Measurements from ENCODE around the gene CBLB. TPM values are rescaled to one million over a fixed set of nuclear protein-coding genes. Genes with fewer than 3 reads are reported as not detected.

Gene CBLB
- total RNA-seq, 1 donor from 2014 or later, result 46.7 TPM

- Histone ChIP-seq H3K4me1 (peaks cover 88% of the 10 kb centered on the region), H3K4me3 (peak overlapping the region; percentile 25), H3K27ac (replicated peaks) (peak overlapping the region; percentile 89), H3K27me3 (ENCODE audit: low read depth) (no peaks in the 10 kb centered on the region), H3K9me3 (replicated peaks) (peaks cover 3% of the 10 kb centered on the region), H3K36me3 (no peaks in the 10 kb centered on the region)
- DNase-seq, result no peak
- TF ChIP-seq, protein P1, sequence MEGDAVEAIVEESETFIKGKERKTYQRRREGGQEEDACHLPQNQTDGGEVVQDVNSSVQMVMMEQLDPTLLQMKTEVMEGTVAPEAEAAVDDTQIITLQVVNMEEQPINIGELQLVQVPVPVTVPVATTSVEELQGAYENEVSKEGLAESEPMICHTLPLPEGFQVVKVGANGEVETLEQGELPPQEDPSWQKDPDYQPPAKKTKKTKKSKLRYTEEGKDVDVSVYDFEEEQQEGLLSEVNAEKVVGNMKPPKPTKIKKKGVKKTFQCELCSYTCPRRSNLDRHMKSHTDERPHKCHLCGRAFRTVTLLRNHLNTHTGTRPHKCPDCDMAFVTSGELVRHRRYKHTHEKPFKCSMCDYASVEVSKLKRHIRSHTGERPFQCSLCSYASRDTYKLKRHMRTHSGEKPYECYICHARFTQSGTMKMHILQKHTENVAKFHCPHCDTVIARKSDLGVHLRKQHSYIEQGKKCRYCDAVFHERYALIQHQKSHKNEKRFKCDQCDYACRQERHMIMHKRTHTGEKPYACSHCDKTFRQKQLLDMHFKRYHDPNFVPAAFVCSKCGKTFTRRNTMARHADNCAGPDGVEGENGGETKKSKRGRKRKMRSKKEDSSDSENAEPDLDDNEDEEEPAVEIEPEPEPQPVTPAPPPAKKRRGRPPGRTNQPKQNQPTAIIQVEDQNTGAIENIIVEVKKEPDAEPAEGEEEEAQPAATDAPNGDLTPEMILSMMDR (IDR thresholded peaks at IDR 0.05; ENCODE audit: borderline replicate concordance), result no peak
- intact Hi-C loops (cut with micrococcal nuclease), result no loop called here
These were observed 77.7 kb downstream of the CBLB start for GRCh38 chr3:105791131-105791530.

- no peaks in the 10 kb centered on the region for H3K27me3 ChIP-seq (ENCODE audit: low read depth)
- H3K27ac ChIP-seq (replicated peaks), result peak overlapping the region; percentile 89
- no peak for DNase-seq
- TF ChIP-seq, protein P1 (IDR thresholded peaks at IDR 0.05; ENCODE audit: borderline replicate concordance), result no peak
- intact Hi-C loops (cut with micrococcal nuclease), result no loop called here
- H3K4me3 ChIP-seq, result peak overlapping the region; percentile 25
- H3K9me3 ChIP-seq (replicated peaks), result no peaks in the 10 kb centered on the region
- H3K36me3 ChIP-seq, result no peaks in the 10 kb centered on the region
- H3K4me1 ChIP-seq, result peaks cover 94% of the 10 kb centered on the region
These were observed 78.3 kb downstream of the CBLB start for GRCh38 chr3:105790534-105790933.

GRCh38 chr3:105788593-105788992 lies 80.2 kb downstream of the CBLB start:
- H3K9me3 ChIP-seq (replicated peaks), result no peaks in the 10 kb centered on the region
- intact Hi-C loops (cut with micrococcal nuclease), result no loop called here
- TF ChIP-seq, protein P1 (IDR thresholded peaks at IDR 0.05; ENCODE audit: borderline replicate concordance), result no peak
- peak overlapping the region; percentile 89 for H3K27ac ChIP-seq (replicated peaks)
- DNase-seq, result no peak
- no peak overlapping the region for H3K4me3 ChIP-seq
- peaks cover 99% of the 10 kb centered on the region for H3K4me1 ChIP-seq
- H3K27me3 ChIP-seq (ENCODE audit: low read depth), result no peaks in the 10 kb centered on the region
- no peaks in the 10 kb centered on the region for H3K36me3 ChIP-seq

DNA sequence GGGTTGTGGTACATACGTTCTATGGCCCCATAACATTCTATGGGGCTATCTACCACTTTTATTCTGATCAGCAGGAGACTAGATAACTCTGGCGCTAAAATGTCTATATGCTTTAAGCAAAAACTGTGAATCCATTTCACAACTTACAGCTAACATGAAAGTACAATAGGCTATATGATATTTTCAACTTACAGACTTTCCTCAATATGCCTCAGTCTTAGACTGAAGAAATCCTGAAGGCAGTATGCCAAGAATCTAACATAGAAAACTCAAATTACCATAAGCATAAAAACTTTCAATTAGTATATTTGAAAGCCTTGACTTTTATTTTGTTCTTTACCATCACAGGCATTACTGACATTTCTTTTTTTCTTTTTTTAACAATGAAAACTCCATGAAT lies 81.4 kb downstream of the CBLB start:
- H3K4me1 ChIP-seq, result peaks cover 95% of the 10 kb centered on the region
- H3K27me3 ChIP-seq (ENCODE audit: low read depth), result no peaks in the 10 kb centered on the region
- H3K9me3 ChIP-seq (replicated peaks), result no peaks in the 10 kb centered on the region
- TF ChIP-seq, protein P1 (IDR thresholded peaks at IDR 0.05; ENCODE audit: borderline replicate concordance), result no peak
- intact Hi-C loops (cut with micrococcal nuclease), result no loop called here
- DNase-seq, result no peak
- no peak overlapping the region for H3K4me3 ChIP-seq
- H3K36me3 ChIP-seq, result no peaks in the 10 kb centered on the region
- H3K27ac ChIP-seq (replicated peaks), result peak overlapping the region; percentile 89

DNA sequence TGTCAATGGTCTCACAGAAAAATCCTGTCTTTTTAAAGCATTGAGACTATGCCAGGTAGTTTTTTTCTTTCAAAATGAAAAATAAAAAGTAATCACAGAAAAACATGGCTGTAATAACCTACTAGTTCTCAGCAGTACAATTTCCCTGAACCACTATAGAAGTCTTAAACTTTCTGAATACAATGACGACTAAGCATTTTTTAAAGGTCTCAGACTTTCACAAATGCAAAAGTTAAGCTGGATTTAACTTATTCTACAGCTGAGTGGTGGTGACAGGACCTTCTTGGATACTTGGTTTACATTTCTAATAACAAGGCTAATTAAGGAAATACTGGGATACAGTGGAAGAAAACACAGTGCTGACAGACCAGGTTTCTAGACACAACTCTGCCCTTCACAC lies 81.8 kb downstream of the CBLB start:
- Histone ChIP-seq H3K9me3 (replicated peaks) (no peaks in the 10 kb centered on the region), H3K27ac (replicated peaks) (peak overlapping the region; percentile 89), H3K4me1 (peaks cover 95% of the 10 kb centered on the region), H3K36me3 (no peaks in the 10 kb centered on the region), H3K27me3 (ENCODE audit: low read depth) (no peaks in the 10 kb centered on the region), H3K4me3 (no peak overlapping the region)
- TF ChIP-seq, protein P1 (IDR thresholded peaks at IDR 0.05; ENCODE audit: borderline replicate concordance), result no peak
- DNase-seq, result no peak
- intact Hi-C loops (cut with micrococcal nuclease), result no loop called here

DNA sequence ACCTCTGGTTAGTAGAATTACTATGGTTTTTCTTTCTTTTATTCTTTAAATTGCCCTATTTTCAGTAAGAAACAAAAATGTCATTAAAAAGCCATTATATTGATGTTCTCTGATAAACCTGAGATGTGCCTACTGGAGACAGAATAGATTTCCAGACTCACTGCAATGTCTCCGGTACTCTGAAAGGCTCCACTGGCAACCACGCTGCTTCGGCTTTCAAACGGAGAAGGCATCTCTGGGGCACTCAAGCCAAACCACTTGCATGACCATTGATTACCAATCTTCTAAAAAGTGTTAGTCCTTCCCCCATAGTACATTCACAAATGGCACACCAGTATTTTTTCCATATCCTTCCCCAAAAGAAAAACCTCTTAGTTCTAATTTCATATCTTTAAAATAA lies 82.6 kb downstream of the CBLB start:
- no peak for DNase-seq
- Histone ChIP-seq H3K4me1 (peaks cover 94% of the 10 kb centered on the region), H3K36me3 (no peaks in the 10 kb centered on the region), H3K27me3 (ENCODE audit: low read depth) (no peaks in the 10 kb centered on the region), H3K27ac (replicated peaks) (peak overlapping the region; percentile 89), H3K4me3 (peak overlapping the region; percentile 37), H3K9me3 (replicated peaks) (no peaks in the 10 kb centered on the region)
- intact Hi-C loops (cut with micrococcal nuclease), result no loop called here
- TF ChIP-seq, protein P1 (IDR thresholded peaks at IDR 0.05; ENCODE audit: borderline replicate concordance), result no peak
